ENCODE measurements around the gene TMEM125.

Gene TMEM125

DNA sequence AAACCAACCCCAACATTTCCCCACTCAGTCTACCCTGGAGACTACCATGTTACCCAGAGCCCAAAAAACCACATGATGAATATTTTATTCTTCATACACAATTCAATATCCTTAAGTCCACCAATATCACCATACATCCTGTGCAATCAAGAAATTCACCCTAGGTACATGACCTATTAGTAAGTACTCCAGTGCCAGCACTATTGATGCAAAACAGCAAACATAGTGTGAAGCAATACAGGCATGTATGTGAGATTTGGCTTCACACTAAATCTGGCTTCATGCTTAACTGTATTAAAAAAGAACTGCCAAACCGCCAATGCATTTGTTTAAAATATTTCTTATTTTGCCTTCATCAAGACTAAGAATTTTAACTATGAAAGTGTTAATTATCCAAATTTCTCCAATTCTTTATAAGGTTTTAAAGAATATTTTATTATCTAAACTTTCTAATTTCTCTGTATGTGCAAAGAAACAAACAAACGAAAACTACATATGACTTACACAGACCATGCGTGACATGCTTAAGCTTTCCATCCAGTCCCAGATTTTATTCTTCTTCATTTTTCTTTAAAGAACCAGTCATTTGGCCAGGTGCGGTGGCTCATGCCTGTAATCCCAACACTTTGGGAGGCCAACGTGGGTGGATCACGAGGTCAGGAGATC, 22.4 kb upstream of the TMEM125 start:
- no peak overlapping the region for H3K27ac ChIP-seq (ENCODE audit: low read length, poor library complexity, severe bottlenecking)
- H3K79me1 ChIP-seq (replicated peaks; ENCODE audit: low read length, poor library complexity, severe bottlenecking): no peaks in the 10 kb centered on the region
- DNase-seq: no peak
- H3K4me2 ChIP-seq (ENCODE audit: low read length, poor library complexity, severe bottlenecking): no peak overlapping the region
- no peak overlapping the region for H4K8ac ChIP-seq (ENCODE audit: low read length)
- H2BK5ac ChIP-seq (ENCODE audit: low read depth, low read length, poor library complexity, severe bottlenecking): no peak overlapping the region
- no peak overlapping the region for H3K9ac ChIP-seq (ENCODE audit: low read length)
- no peak overlapping the region for H3K4me3 ChIP-seq (ENCODE audit: insufficient read depth in 1 of 2, low read depth in 1 of 2, low read length in 2 of 2)
- H2BK15ac ChIP-seq (ENCODE audit: low read depth, poor library complexity, severe bottlenecking): no peak overlapping the region
- 85% methylated on average over 5 of the region's 6 CpGs for WGBS
- no peak overlapping the region for H2BK120ac ChIP-seq (ENCODE audit: low read depth, low read length)
- no peak overlapping the region for H2BK12ac ChIP-seq (ENCODE audit: low read length in 2 of 2)
- H3K23ac ChIP-seq (ENCODE audit: low read length in 2 of 2): no peak overlapping the region
- peaks cover 14% of the 10 kb centered on the region for H3K9me3 ChIP-seq (ENCODE audit: control insufficient read depth, low read length)
- no peaks in the 10 kb centered on the region for H3K4me1 ChIP-seq (ENCODE audit: control insufficient read depth, insufficient read depth, low read depth, low read length)
- no peak overlapping the region for H3K14ac ChIP-seq (ENCODE audit: low read length in 2 of 2)
- H2AFZ ChIP-seq (ENCODE audit: low read depth, low read length): no peak overlapping the region
- no peaks in the 10 kb centered on the region for H3K27me3 ChIP-seq (ENCODE audit: control insufficient read depth in 1 of 2, insufficient read depth in 1 of 2, low read length in 2 of 2)
- no peaks in the 10 kb centered on the region for H3K36me3 ChIP-seq (ENCODE audit: control insufficient read depth in 1 of 2, insufficient read depth in 2 of 2, low read depth in 1 of 2, low read length in 2 of 2)
- no peak overlapping the region for H4K91ac ChIP-seq (ENCODE audit: low read length)
- H3K4ac ChIP-seq (ENCODE audit: low read depth in 1 of 2, low read length in 2 of 2): no peak overlapping the region
- H2AK5ac ChIP-seq (ENCODE audit: low read length, severe bottlenecking): no peak overlapping the region
- H3K18ac ChIP-seq (ENCODE audit: low read depth in 1 of 2, low read length in 2 of 2): no peak overlapping the region

DNA sequence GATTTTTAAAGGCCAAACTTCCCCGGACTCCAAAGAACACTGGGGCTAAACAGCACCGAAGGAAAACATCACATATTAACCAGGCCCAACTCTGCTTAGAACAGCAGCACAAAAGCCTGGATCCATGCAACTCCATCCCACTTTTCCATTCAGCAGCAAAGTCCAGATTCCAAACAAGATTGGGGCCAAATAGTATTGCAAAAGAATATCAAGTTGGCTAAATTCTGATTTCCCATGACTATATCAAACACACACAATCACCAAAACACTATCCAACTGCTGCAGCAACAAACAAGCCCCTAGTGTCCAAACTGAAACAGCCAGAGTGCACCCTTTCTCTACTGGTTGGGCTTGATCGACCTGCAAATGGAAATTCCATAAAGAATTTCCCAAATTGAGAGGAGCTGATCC, 19.4 kb upstream of the TMEM125 start:
- H3K4me2 ChIP-seq (ENCODE audit: low read length, poor library complexity, severe bottlenecking): no peak overlapping the region
- no peak overlapping the region for H2BK5ac ChIP-seq (ENCODE audit: low read depth, low read length, poor library complexity, severe bottlenecking)
- H3K36me3 ChIP-seq (ENCODE audit: control insufficient read depth in 1 of 2, insufficient read depth in 2 of 2, low read depth in 1 of 2, low read length in 2 of 2): no peaks in the 10 kb centered on the region
- no peak overlapping the region for H3K9ac ChIP-seq (ENCODE audit: low read length)
- no peak overlapping the region for H3K14ac ChIP-seq (ENCODE audit: low read length in 2 of 2)
- H3K4ac ChIP-seq (ENCODE audit: low read depth in 1 of 2, low read length in 2 of 2): no peak overlapping the region
- no peak overlapping the region for H4K8ac ChIP-seq (ENCODE audit: low read length)
- no peak for DNase-seq
- no peak overlapping the region for H2AFZ ChIP-seq (ENCODE audit: low read depth, low read length)
- no peak overlapping the region for H3K18ac ChIP-seq (ENCODE audit: low read depth in 1 of 2, low read length in 2 of 2)
- WGBS: 91% methylated on average over 3 of the region's 3 CpGs
- H3K79me1 ChIP-seq (replicated peaks; ENCODE audit: low read length, poor library complexity, severe bottlenecking): no peaks in the 10 kb centered on the region
- H3K27ac ChIP-seq (ENCODE audit: low read length, poor library complexity, severe bottlenecking): no peak overlapping the region
- H2BK120ac ChIP-seq (ENCODE audit: low read depth, low read length): no peak overlapping the region
- H2BK12ac ChIP-seq (ENCODE audit: low read length in 2 of 2): no peak overlapping the region
- no peak overlapping the region for H3K23ac ChIP-seq (ENCODE audit: low read length in 2 of 2)
- no peaks in the 10 kb centered on the region for H3K4me1 ChIP-seq (ENCODE audit: control insufficient read depth, insufficient read depth, low read depth, low read length)
- no peak overlapping the region for H2BK15ac ChIP-seq (ENCODE audit: low read depth, poor library complexity, severe bottlenecking)
- H2AK5ac ChIP-seq (ENCODE audit: low read length, severe bottlenecking): no peak overlapping the region
- no peak overlapping the region for H3K4me3 ChIP-seq (ENCODE audit: insufficient read depth in 1 of 2, low read depth in 1 of 2, low read length in 2 of 2)
- H3K27me3 ChIP-seq (ENCODE audit: control insufficient read depth in 1 of 2, insufficient read depth in 1 of 2, low read length in 2 of 2): peaks cover 11 to 19% of the 10 kb centered on the region in 2 experiments
- H3K9me3 ChIP-seq (ENCODE audit: control insufficient read depth, low read length): peaks cover 14% of the 10 kb centered on the region
- H4K91ac ChIP-seq (ENCODE audit: low read length): no peak overlapping the region

DNA sequence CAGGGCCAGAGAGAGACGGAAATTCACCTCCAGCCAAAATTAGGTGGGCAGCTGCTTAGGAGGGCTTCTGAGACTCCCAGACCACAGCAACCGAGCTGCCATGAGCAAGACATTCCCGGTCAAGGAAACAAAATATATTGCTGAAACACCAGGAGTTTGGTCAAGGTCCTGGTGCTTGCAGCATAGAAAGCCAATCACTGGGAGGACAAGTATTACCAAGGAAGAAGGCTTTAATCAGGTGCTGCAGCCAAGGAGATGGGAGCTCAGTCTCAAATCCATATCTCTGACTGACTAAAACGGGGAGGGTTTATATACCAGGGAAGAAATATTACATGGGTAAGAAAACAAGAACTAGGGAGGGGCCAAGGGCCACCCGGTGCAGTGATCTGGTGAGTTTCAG, 18.8 kb upstream of the TMEM125 start:
- no peak overlapping the region for H4K8ac ChIP-seq (ENCODE audit: low read length)
- H2AFZ ChIP-seq (ENCODE audit: low read depth, low read length): no peak overlapping the region
- no peak overlapping the region for H2BK12ac ChIP-seq (ENCODE audit: low read length in 2 of 2)
- no peak overlapping the region for H2AK5ac ChIP-seq (ENCODE audit: low read length, severe bottlenecking)
- WGBS: 79% methylated on average over 5 of the region's 5 CpGs
- no peak overlapping the region for H2BK15ac ChIP-seq (ENCODE audit: low read depth, poor library complexity, severe bottlenecking)
- DNase-seq: no peak
- peaks cover 11 to 22% of the 10 kb centered on the region in 2 experiments for H3K27me3 ChIP-seq (ENCODE audit: control insufficient read depth in 1 of 2, insufficient read depth in 1 of 2, low read length in 2 of 2)
- H3K4me1 ChIP-seq (ENCODE audit: control insufficient read depth, insufficient read depth, low read depth, low read length): no peaks in the 10 kb centered on the region
- no peak overlapping the region for H3K14ac ChIP-seq (ENCODE audit: low read length in 2 of 2)
- no peak overlapping the region for H4K91ac ChIP-seq (ENCODE audit: low read length)
- peaks cover 13% of the 10 kb centered on the region for H3K9me3 ChIP-seq (ENCODE audit: control insufficient read depth, low read length)
- H3K23ac ChIP-seq (ENCODE audit: low read length in 2 of 2): no peak overlapping the region
- H3K4me3 ChIP-seq (ENCODE audit: insufficient read depth in 1 of 2, low read depth in 1 of 2, low read length in 2 of 2): no peak overlapping the region
- H3K4me2 ChIP-seq (ENCODE audit: low read length, poor library complexity, severe bottlenecking): no peak overlapping the region
- no peak overlapping the region for H2BK5ac ChIP-seq (ENCODE audit: low read depth, low read length, poor library complexity, severe bottlenecking)
- H2BK120ac ChIP-seq (ENCODE audit: low read depth, low read length): no peak overlapping the region
- no peak overlapping the region for H3K9ac ChIP-seq (ENCODE audit: low read length)
- H3K18ac ChIP-seq (ENCODE audit: low read depth in 1 of 2, low read length in 2 of 2): no peak overlapping the region
- no peaks in the 10 kb centered on the region for H3K36me3 ChIP-seq (ENCODE audit: control insufficient read depth in 1 of 2, insufficient read depth in 2 of 2, low read depth in 1 of 2, low read length in 2 of 2)
- no peak overlapping the region for H3K27ac ChIP-seq (ENCODE audit: low read length, poor library complexity, severe bottlenecking)
- H3K79me1 ChIP-seq (replicated peaks; ENCODE audit: low read length, poor library complexity, severe bottlenecking): no peaks in the 10 kb centered on the region
- no peak overlapping the region for H3K4ac ChIP-seq (ENCODE audit: low read depth in 1 of 2, low read length in 2 of 2)

DNA sequence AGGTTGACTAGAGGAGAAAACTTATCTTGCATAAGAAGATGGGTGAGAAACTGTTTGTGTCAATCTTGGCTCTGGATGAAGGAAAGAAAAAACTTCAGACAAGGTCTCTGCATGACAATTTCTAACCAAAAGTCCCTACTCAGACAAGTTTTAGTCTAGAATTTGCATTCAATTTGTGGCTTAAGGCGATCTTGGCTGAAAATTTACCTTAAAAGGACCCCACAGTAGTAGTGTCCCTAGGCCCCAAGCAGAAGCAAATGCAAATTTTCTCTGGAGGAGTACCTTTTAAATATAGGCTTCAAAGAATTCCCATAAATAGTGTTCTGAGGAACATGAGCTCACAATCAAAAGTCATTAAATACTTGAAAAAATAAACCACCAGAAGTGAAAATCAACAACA, 17.6 kb upstream of the TMEM125 start:
- Histone ChIP-seq H3K9me3 (ENCODE audit: control insufficient read depth, low read length) (peaks cover 2% of the 10 kb centered on the region), H3K36me3 (ENCODE audit: control insufficient read depth in 1 of 2, insufficient read depth in 2 of 2, low read depth in 1 of 2, low read length in 2 of 2) (no peaks in the 10 kb centered on the region), H3K4me2 (ENCODE audit: low read length, poor library complexity, severe bottlenecking) (no peak overlapping the region), H3K4me3 (ENCODE audit: insufficient read depth in 1 of 2, low read depth in 1 of 2, low read length in 2 of 2) (no peak overlapping the region), H3K4me1 (ENCODE audit: control insufficient read depth, insufficient read depth, low read depth, low read length) (no peaks in the 10 kb centered on the region), H4K91ac (ENCODE audit: low read length) (no peak overlapping the region), H3K18ac (ENCODE audit: low read depth in 1 of 2, low read length in 2 of 2) (no peak overlapping the region), H3K9ac (ENCODE audit: low read length) (no peak overlapping the region), H2AFZ (ENCODE audit: low read depth, low read length) (no peak overlapping the region), H3K27me3 (ENCODE audit: control insufficient read depth in 1 of 2, insufficient read depth in 1 of 2, low read length in 2 of 2) (peaks cover 13 to 27% of the 10 kb centered on the region in 2 experiments), H2BK120ac (ENCODE audit: low read depth, low read length) (no peak overlapping the region), H3K14ac (ENCODE audit: low read length in 2 of 2) (no peak overlapping the region), H2BK12ac (ENCODE audit: low read length in 2 of 2) (no peak overlapping the region), H4K8ac (ENCODE audit: low read length) (no peak overlapping the region), H2AK5ac (ENCODE audit: low read length, severe bottlenecking) (no peak overlapping the region), H2BK15ac (ENCODE audit: low read depth, poor library complexity, severe bottlenecking) (no peak overlapping the region), H2BK5ac (ENCODE audit: low read depth, low read length, poor library complexity, severe bottlenecking) (no peak overlapping the region), H3K4ac (ENCODE audit: low read depth in 1 of 2, low read length in 2 of 2) (no peak overlapping the region), H3K79me1 (replicated peaks; ENCODE audit: low read length, poor library complexity, severe bottlenecking) (no peaks in the 10 kb centered on the region), H3K23ac (ENCODE audit: low read length in 2 of 2) (no peak overlapping the region), H3K27ac (ENCODE audit: low read length, poor library complexity, severe bottlenecking) (no peak overlapping the region)
- WGBS: 67% methylated on average over 1 of the region's 1 CpG
- no peak for DNase-seq
